ENCODE results near the gene MDM2.

MDM2 gene

DNA sequence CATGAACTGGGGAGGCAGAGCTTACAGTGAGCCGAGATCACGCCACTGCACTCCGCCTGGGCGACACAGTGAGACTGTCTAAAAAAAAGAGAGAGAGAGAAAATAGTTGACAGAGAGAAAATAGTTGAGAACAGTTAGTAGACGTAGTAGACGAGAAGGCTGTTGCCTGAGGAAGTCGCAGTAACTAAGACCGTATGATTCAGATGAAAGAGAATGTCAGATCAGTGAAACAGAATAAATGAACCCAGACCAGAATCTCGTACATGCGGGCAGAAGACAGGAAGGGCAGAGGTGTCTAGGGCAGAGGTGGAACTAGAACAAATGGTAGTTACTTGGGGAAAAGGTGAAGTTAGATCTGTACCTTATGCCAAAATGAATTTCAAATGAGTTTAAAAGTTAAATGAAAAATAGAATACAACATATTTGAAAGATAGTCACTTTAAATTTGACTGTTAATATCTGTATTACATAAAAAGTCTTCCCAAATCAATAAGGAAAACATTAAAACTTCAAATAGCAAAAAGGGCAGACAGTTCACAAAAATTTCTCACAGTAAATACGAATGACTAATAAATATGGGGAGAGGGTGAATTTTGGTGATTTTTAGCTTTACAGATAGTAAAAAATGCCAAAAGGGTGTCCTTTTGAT lies 17.7 kb downstream of the MDM2 start:
- H3F3A ChIP-seq (ENCODE audit: insufficient read depth, low read length): peaks cover 38% of the 10 kb centered on the region
- H3K4me3 ChIP-seq (ENCODE audit: low read depth, low read length, poor library complexity, severe bottlenecking): no peak overlapping the region
- peaks cover 3% of the 10 kb centered on the region; the same call in 1 of the 2 replicates for H4K20me1 ChIP-seq (ENCODE audit: insufficient read depth, low read length)
- no peak overlapping the region for H2AFZ ChIP-seq (ENCODE audit: low read length)
- H3K79me2 ChIP-seq (ENCODE audit: insufficient read depth, low read length): peaks cover 10% of the 10 kb centered on the region; the same call in 1 of the 2 replicates
- H3K4me2 ChIP-seq (ENCODE audit: low read length): no peak overlapping the region
- no peak overlapping the region for H3K9ac ChIP-seq (ENCODE audit: low read length)
- peaks cover 100% of the 10 kb centered on the region for H3K36me3 ChIP-seq (ENCODE audit: insufficient read depth, low read length)
- H3K27me3 ChIP-seq (ENCODE audit: insufficient read depth, low read length): no peaks in the 10 kb centered on the region
- H3K27ac ChIP-seq (ENCODE audit: low read depth, low read length, poor library complexity, severe bottlenecking): no peak overlapping the region
- no peaks in the 10 kb centered on the region for H3K9me2 ChIP-seq (ENCODE audit: low read depth, low read length)
- no peaks in the 10 kb centered on the region for H3K4me1 ChIP-seq (ENCODE audit: insufficient read depth, low read length, severe bottlenecking)
- no peaks in the 10 kb centered on the region for H3K9me3 ChIP-seq (ENCODE audit: low read length)
- TF ChIP-seq EZH2 (IDR thresholded peaks at IDR 0.05; ENCODE audit: borderline replicate concordance, low read length): no peak
- TF ChIP-seq CTCF (IDR thresholded peaks at IDR 0.05; ENCODE audit: low read length): no peak

GRCh38 chr12:68827895-68828671 lies 20.1 kb downstream of the MDM2 start:
- Histone ChIP-seq H3K79me2 (ENCODE audit: insufficient read depth, low read length) (peaks cover 14% of the 10 kb centered on the region; the same call in 1 of the 2 replicates), H3K27me3 (ENCODE audit: insufficient read depth, low read length) (no peaks in the 10 kb centered on the region), H3K4me3 (ENCODE audit: low read depth, low read length, poor library complexity, severe bottlenecking) (no peak overlapping the region), H3K4me2 (ENCODE audit: low read length) (no peak overlapping the region), H2AFZ (ENCODE audit: low read length) (no peak overlapping the region), H3K9ac (ENCODE audit: low read length) (no peak overlapping the region), H3K36me3 (ENCODE audit: insufficient read depth, low read length) (peaks cover 97% of the 10 kb centered on the region), H3F3A (ENCODE audit: insufficient read depth, low read length) (peaks cover 38% of the 10 kb centered on the region), H3K9me3 (ENCODE audit: low read length) (no peaks in the 10 kb centered on the region), H3K9me2 (ENCODE audit: low read depth, low read length) (no peaks in the 10 kb centered on the region), H3K4me1 (ENCODE audit: insufficient read depth, low read length, severe bottlenecking) (no peaks in the 10 kb centered on the region), H4K20me1 (ENCODE audit: insufficient read depth, low read length) (peaks cover 3% of the 10 kb centered on the region; the same call in 1 of the 2 replicates), H3K27ac (ENCODE audit: low read depth, low read length, poor library complexity, severe bottlenecking) (no peak overlapping the region)
- TF ChIP-seq EZH2 (IDR thresholded peaks at IDR 0.05; ENCODE audit: borderline replicate concordance, low read length) (no peak), CTCF (IDR thresholded peaks at IDR 0.05; ENCODE audit: low read length) (no peak)

DNA sequence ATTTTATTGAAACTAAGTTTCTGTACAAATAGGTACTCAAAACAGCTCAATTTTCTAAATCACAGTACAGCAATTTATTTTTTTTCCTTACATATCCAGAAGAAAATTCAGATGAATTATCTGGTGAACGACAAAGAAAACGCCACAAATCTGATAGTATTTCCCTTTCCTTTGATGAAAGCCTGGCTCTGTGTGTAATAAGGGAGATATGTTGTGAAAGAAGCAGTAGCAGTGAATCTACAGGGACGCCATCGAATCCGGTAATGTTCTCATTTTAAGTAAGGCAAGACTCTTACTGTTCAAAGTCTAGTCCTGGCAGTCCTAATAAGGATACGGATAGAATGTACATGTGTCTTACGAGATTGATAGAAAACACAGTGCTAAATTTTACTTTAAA lies 20.7 kb downstream of the MDM2 start:
- Histone ChIP-seq H3K27me3 (ENCODE audit: insufficient read depth, low read length) (no peaks in the 10 kb centered on the region), H3K9ac (ENCODE audit: low read length) (no peak overlapping the region), H4K20me1 (ENCODE audit: insufficient read depth, low read length) (no peaks in the 10 kb centered on the region), H3K9me2 (ENCODE audit: low read depth, low read length) (no peaks in the 10 kb centered on the region), H3K4me2 (ENCODE audit: low read length) (no peak overlapping the region), H3K9me3 (ENCODE audit: low read length) (no peaks in the 10 kb centered on the region), H3K4me3 (ENCODE audit: low read depth, low read length, poor library complexity, severe bottlenecking) (no peak overlapping the region), H3F3A (ENCODE audit: insufficient read depth, low read length) (peaks cover 40% of the 10 kb centered on the region), H3K79me2 (ENCODE audit: insufficient read depth, low read length) (peaks cover 9% of the 10 kb centered on the region; the same call in 1 of the 2 replicates), H3K36me3 (ENCODE audit: insufficient read depth, low read length) (peaks cover 94% of the 10 kb centered on the region), H3K27ac (ENCODE audit: low read depth, low read length, poor library complexity, severe bottlenecking) (no peak overlapping the region), H3K4me1 (ENCODE audit: insufficient read depth, low read length, severe bottlenecking) (no peaks in the 10 kb centered on the region), H2AFZ (ENCODE audit: low read length) (no peak overlapping the region)
- no peak for TF ChIP-seq CTCF (IDR thresholded peaks at IDR 0.05; ENCODE audit: low read length)
- no peak for TF ChIP-seq EZH2 (IDR thresholded peaks at IDR 0.05; ENCODE audit: borderline replicate concordance, low read length)

All from OCI-LY1 (cell line).